Right lobe of liver (tissue), 4 donors: ENCODE measurements around the gene PADI4.

ENCODE experiments used
- POLR2A ChIP-seq: fragments of 450-650 bp; IDR thresholded peaks from one replicate; pipeline ENCODE4 v1.6.1; 2017; ENCODE audit warnings: antibody characterized with exemption, mild to moderate bottlenecking
- TF ChIP-seq, protein P1 (sequence below), 4 donors: fragments of 200-600 bp in 3 of 4; fragments of 450-650 bp in 1 of 4; IDR thresholded peaks; one replicate each; pipeline versions ENCODE4 v1.5.1 to v1.8.0; 2016 to 2022; ENCODE audit warnings: antibody characterized with exemption in 4 of 4, mild to moderate bottlenecking in 2 of 4
- donor health status: DM: no; HTN: no; CAD: no.
- donor health status: DM: no; HTN: no; CAD: no.
- donor health status: DM: no; HTN: yes; CAD: no.

GRCh38 chr1:17287130-17287776, 20.7 kb upstream of the PADI4 start:
- TF ChIP-seq, protein P1, sequence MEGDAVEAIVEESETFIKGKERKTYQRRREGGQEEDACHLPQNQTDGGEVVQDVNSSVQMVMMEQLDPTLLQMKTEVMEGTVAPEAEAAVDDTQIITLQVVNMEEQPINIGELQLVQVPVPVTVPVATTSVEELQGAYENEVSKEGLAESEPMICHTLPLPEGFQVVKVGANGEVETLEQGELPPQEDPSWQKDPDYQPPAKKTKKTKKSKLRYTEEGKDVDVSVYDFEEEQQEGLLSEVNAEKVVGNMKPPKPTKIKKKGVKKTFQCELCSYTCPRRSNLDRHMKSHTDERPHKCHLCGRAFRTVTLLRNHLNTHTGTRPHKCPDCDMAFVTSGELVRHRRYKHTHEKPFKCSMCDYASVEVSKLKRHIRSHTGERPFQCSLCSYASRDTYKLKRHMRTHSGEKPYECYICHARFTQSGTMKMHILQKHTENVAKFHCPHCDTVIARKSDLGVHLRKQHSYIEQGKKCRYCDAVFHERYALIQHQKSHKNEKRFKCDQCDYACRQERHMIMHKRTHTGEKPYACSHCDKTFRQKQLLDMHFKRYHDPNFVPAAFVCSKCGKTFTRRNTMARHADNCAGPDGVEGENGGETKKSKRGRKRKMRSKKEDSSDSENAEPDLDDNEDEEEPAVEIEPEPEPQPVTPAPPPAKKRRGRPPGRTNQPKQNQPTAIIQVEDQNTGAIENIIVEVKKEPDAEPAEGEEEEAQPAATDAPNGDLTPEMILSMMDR (IDR thresholded peaks at IDR 0.05), result no peak
- TF ChIP-seq POLR2A, result no peak
